WTC11 (cell line): Measurements from ENCODE around the gene FHIP2A. TPM values are rescaled to one million over a fixed set of nuclear protein-coding genes. Genes with fewer than 3 reads are reported as not detected.

Experiments used
- ATAC-seq: fragments of 200-7000 bp; cut with Tn5 transposase; 2 replicates; pipeline ENCODE4 v1.10.0; 2021; ENCODE audit warnings: mild to moderate bottlenecking, moderate library complexity
- CTCF ChIA-PET: fragments of 300-600 bp; sonication (Branson Sonifier 250); formaldehyde crosslinking; loops from one replicate; lab custom pipeline; 2021; ENCODE audit warnings: antibody characterized with exemption; lab: Charles Lee
- POLR2A ChIA-PET: fragments of 350-600 bp; sonication (Branson Sonifier 250); formaldehyde crosslinking; loops from one replicate; lab custom pipeline; 2021; ENCODE audit warnings: antibody characterized with exemption; lab: Charles Lee
- DNase-seq: peaks from one replicate; pipeline ENCODE4 v3.0.0; 2021; ENCODE audit warnings: low spot score
- H3K27ac Mint-ChIP-seq: 2 replicates; pipeline ENCODE4 v1.8.0; 2021; ENCODE audit warnings: mixed read lengths
- H3K27me3 Mint-ChIP-seq: 2 replicates; pipeline ENCODE4 v1.8.0; 2021; ENCODE audit warnings: low read depth, mild to moderate bottlenecking, moderate library complexity, mixed read lengths
- H3K36me3 Mint-ChIP-seq: 2 replicates; pipeline ENCODE4 v1.8.0; 2021; ENCODE audit warnings: mixed read lengths
- H3K4me1 Mint-ChIP-seq: 2 replicates; pipeline ENCODE4 v1.8.0; 2022; ENCODE audit warnings: mixed read lengths
- H3K4me3 Mint-ChIP-seq: 2 replicates; pipeline ENCODE4 v1.8.0; 2021; ENCODE audit warnings: mild to moderate bottlenecking, moderate library complexity, mixed read lengths
- H3K9me3 Mint-ChIP-seq: 2 replicates; pipeline ENCODE4 v1.8.0; 2021; ENCODE audit warnings: mixed read lengths
- ARID4B ChIP-seq: sonication (generic); formaldehyde crosslinking; IDR thresholded peaks from 2 replicates; pipeline ENCODE4 v1.8.0; 2023; ENCODE audit warnings: missing genetic modification reagents, mild to moderate bottlenecking, borderline replicate concordance
- ATF3 ChIP-seq: sonication (generic); formaldehyde crosslinking; conservative IDR thresholded peaks from 2 replicates; pipeline ENCODE4 v1.8.1; 2022; ENCODE audit warnings: mild to moderate bottlenecking, missing genetic modification reagents
- ATF6 ChIP-seq: sonication (generic); formaldehyde crosslinking; IDR thresholded peaks from 2 replicates; pipeline ENCODE4 v1.8.1; 2023; ENCODE audit warnings: mild to moderate bottlenecking, missing genetic modification reagents
- FOXJ3 ChIP-seq: sonication (generic); formaldehyde crosslinking; IDR thresholded peaks from 2 replicates; pipeline ENCODE4 v1.9.0; 2021; ENCODE audit warnings: missing genetic modification reagents, mild to moderate bottlenecking, borderline replicate concordance
- GTF2I ChIP-seq: fragments of 250-450 bp; sonication (Bioruptor Pico); conservative IDR thresholded peaks from 2 replicates; pipeline ENCODE4 v1.4.0; 2021; ENCODE audit warnings: mild to moderate bottlenecking
- HMGXB4 ChIP-seq: sonication (generic); formaldehyde crosslinking; IDR thresholded peaks from 2 replicates; pipeline ENCODE4 v1.8.1; 2023; ENCODE audit warnings: mild to moderate bottlenecking, moderate library complexity, missing genetic modification reagents
- MLX ChIP-seq: sonication (generic); formaldehyde crosslinking; IDR thresholded peaks from 2 replicates; pipeline ENCODE4 v1.8.1; 2023; ENCODE audit warnings: mild to moderate bottlenecking, missing genetic modification reagents, moderate library complexity
- MXD4 ChIP-seq: fragments of 250-450 bp; sonication (Bioruptor Pico); IDR thresholded peaks from 2 replicates; pipeline ENCODE4 v1.8.0; 2021; ENCODE audit warnings: mild to moderate bottlenecking, moderate library complexity, borderline replicate concordance
- NFE2L1 ChIP-seq: sonication (generic); formaldehyde crosslinking; IDR thresholded peaks from 2 replicates; pipeline ENCODE4 v1.8.1; 2023; ENCODE audit warnings: missing genetic modification reagents
- RELA ChIP-seq: sonication (generic); formaldehyde crosslinking; IDR thresholded peaks from 2 replicates; pipeline ENCODE4 v1.8.1; 2022; ENCODE audit warnings: missing genetic modification reagents, mild to moderate bottlenecking, borderline replicate concordance
- SMAD4 ChIP-seq: sonication (generic); formaldehyde crosslinking; IDR thresholded peaks from 2 replicates; pipeline ENCODE4 v1.8.0; 2022; ENCODE audit warnings: mild to moderate bottlenecking, missing genetic modification reagents
- SOX15 ChIP-seq: fragments of 250-450 bp; sonication (Bioruptor Pico); IDR thresholded peaks from 2 replicates; pipeline ENCODE4 v1.9.0; 2021; ENCODE audit warnings: mild to moderate bottlenecking
- TEAD1 ChIP-seq: sonication (generic); formaldehyde crosslinking; IDR thresholded peaks from 2 replicates; pipeline ENCODE4 v1.8.0; 2022; ENCODE audit warnings: mild to moderate bottlenecking, missing genetic modification reagents
- USF1 ChIP-seq: sonication (generic); formaldehyde crosslinking; IDR thresholded peaks from 2 replicates; pipeline ENCODE4 v1.8.0; 2022; ENCODE audit warnings: mild to moderate bottlenecking, missing genetic modification reagents
- ZNF138 ChIP-seq: sonication (generic); formaldehyde crosslinking; conservative IDR thresholded peaks from 2 replicates; pipeline ENCODE4 v1.8.1; 2022; ENCODE audit warnings: mild to moderate bottlenecking, moderate library complexity, missing genetic modification reagents
- ZNF532 ChIP-seq: fragments of 250-450 bp; sonication (Bioruptor Pico); IDR thresholded peaks from 2 replicates; pipeline ENCODE4 v1.9.0; 2021; ENCODE audit warnings: mild to moderate bottlenecking, borderline replicate concordance
- total RNA-seq: library from RNA; stranded (reverse); gene quantifications from 3 replicates; pipeline ENCODE4 v1.2.3, GENCODE V29; 2021

The FHIP2A gene
- total RNA-seq, 1 experiment from 2014 or later, result 15.5 TPM

GRCh38 chr10:114800361-114800760, 21.2 kb upstream of the FHIP2A start (continued):
- TF ChIP-seq ARID4B (CRISPR knock-in tag) (no peak), SMAD4 (CRISPR knock-in tag) (no peak), SOX15 (no peak), ZNF532 (CRISPR knock-in tag) (no peak), ATF6 (CRISPR knock-in tag) (no peak), RELA (CRISPR knock-in tag) (no peak), MXD4 (CRISPR knock-in tag) (no peak), ATF3 (CRISPR knock-in tag) (no peak)

- Mint-ChIP-seq H3K4me1 (no peaks in the 10 kb centered on the region), H3K27ac (no peak overlapping the region), H3K4me3 (no peak overlapping the region), H3K9me3 (peaks cover 8% of the 10 kb centered on the region), H3K27me3 (no peaks in the 10 kb centered on the region; the same call in 1 of the 2 replicates), H3K36me3 (no peaks in the 10 kb centered on the region)
- DNase-seq (no peak), ATAC-seq (peak; percentile 43)
- ChIA-PET POLR2A (no interaction called here), CTCF (no interaction called here)
- TF ChIP-seq NFE2L1 (CRISPR knock-in tag) (no peak), USF1 (CRISPR knock-in tag) (no peak), GTF2I (CRISPR knock-in tag) (no peak)
These were observed 20.2 kb upstream of the FHIP2A start for GRCh38 chr10:114801411-114801813.

- Mint-ChIP-seq H3K27me3 (no peaks in the 10 kb centered on the region), H3K4me3 (no peak overlapping the region), H3K27ac (no peak overlapping the region), H3K4me1 (0 out of 2 replicates have a peak, but pooled peaks cover 3% of the 10 kb centered on the region), H3K36me3 (no peaks in the 10 kb centered on the region), H3K9me3 (peaks cover 1% of the 10 kb centered on the region)
- ATAC-seq, result no peak
- CTCF ChIA-PET, result no interaction called here
- DNase-seq, result no peak
- POLR2A ChIA-PET, result no interaction called here
- TF ChIP-seq ZNF138 (CRISPR knock-in tag) (no peak), TEAD1 (no peak), FOXJ3 (CRISPR knock-in tag) (no peak), MLX (CRISPR knock-in tag) (no peak), HMGXB4 (CRISPR knock-in tag) (no peak)
These were observed 19.4 kb upstream of the FHIP2A start for GRCh38 chr10:114802177-114802576.
